Retinal pigment epithelial cell (primary cell): ENCODE measurements around the gene POLR1G.

Experiments
- DNase-seq: peaks from one replicate; pipeline ENCODE4 v3.0.0-alpha.2; 2010; ENCODE audit warnings: low read depth
- H3K4me3 ChIP-seq: 2 replicates; pipeline ENCODE4 v1.5.1; 2011; ENCODE audit warnings: mild to moderate bottlenecking, low read length, control low read depth, moderate library complexity
- CTCF ChIP-seq: conservative IDR thresholded peaks from 2 replicates; pipeline ENCODE4 v1.5.1; 2011; ENCODE audit warnings: low read depth, low read length, control low read depth, inconsistent platforms

POLR1G gene

GRCh38 chr19:45457776-45458175, 51.3 kb downstream of the POLR1G start:
- no peak for DNase-seq
- no peak overlapping the region for H3K4me3 ChIP-seq
- TF ChIP-seq CTCF: no peak
